ENCODE results near the gene PEX10.

DNA sequence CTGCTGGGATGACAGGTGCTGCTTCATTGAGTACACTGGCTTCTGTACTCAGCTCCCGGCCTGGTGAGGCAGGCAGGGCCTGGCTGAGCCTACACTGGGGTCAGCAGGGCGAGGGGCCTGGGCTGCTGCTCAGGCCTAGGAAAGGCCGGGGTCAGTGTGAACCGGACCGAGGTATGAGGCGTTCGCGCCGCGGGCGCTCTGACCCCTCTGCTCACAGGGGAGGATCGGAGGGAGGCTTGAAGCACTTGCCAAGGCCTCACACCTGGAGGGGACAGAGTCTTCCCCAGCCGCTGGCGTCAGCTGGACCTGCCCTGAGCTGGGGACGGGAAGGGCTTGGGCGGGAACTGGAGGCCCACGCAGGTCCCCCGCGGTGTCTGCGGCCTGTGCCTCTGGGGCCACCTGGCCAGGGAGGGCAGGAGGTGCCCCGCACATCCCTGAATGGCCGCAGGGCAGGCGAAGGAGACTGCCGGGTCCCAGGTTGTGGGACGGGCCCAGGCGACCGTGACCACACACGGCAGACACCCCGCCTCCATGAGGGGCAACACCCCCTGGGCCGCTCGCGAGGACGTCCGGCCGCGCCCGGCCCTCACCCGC lies 466 bp downstream of the PEX10 start:
- TF ChIP-seq CTCF (IDR thresholded peaks at IDR 0.05) (no peak), POLR2A (IDR thresholded peaks at IDR 0.05) (no peak)
